22Rv1 (cell line): ENCODE results near the gene TTC21B.

Experiments
- ZFX ChIP-seq: fragments of 450-650 bp; IDR thresholded peaks from 2 replicates; pipeline ENCODE4 v1.6.1; 2017; ENCODE audit warnings: antibody characterized with exemption, borderline replicate concordance
- TF ChIP-seq, protein P1 (sequence below): fragments of 450-650 bp; IDR thresholded peaks from 2 replicates; pipeline ENCODE4 v1.5.1; 2017; ENCODE audit warnings: mild to moderate bottlenecking

DNA sequence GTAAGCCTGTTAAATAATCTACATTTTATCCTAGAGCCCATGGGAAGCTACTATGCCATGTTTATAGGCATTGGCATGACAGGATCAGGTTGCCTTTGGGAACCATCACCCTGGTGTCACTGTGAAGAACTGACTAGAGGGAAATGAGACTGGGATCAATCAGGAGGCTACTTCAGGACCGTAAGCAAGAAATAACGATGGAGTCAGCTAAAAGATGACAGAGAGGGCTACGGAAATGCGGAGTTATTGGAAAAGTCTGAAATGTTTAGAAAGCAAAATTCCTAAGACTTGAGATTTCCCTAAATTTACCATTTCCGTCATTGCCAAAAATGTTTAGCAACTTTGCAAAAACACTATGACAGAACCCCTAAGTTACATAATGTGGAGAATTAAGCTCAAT lies 50.2 kb downstream of the TTC21B start:
- TF ChIP-seq, protein P1, sequence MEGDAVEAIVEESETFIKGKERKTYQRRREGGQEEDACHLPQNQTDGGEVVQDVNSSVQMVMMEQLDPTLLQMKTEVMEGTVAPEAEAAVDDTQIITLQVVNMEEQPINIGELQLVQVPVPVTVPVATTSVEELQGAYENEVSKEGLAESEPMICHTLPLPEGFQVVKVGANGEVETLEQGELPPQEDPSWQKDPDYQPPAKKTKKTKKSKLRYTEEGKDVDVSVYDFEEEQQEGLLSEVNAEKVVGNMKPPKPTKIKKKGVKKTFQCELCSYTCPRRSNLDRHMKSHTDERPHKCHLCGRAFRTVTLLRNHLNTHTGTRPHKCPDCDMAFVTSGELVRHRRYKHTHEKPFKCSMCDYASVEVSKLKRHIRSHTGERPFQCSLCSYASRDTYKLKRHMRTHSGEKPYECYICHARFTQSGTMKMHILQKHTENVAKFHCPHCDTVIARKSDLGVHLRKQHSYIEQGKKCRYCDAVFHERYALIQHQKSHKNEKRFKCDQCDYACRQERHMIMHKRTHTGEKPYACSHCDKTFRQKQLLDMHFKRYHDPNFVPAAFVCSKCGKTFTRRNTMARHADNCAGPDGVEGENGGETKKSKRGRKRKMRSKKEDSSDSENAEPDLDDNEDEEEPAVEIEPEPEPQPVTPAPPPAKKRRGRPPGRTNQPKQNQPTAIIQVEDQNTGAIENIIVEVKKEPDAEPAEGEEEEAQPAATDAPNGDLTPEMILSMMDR: no peak
- no peak for TF ChIP-seq ZFX
